ENCODE data around the gene CTTNBP2. TPM values are rescaled to one million over a fixed set of nuclear protein-coding genes. Genes with fewer than 3 reads are reported as not detected.

CTTNBP2 gene
- 10 to 100 TPM in 3 of 4 donors, 1 to 10 TPM in 1; 6.8 to 15.4 (median 10.3) TPM for total RNA-seq

DNA sequence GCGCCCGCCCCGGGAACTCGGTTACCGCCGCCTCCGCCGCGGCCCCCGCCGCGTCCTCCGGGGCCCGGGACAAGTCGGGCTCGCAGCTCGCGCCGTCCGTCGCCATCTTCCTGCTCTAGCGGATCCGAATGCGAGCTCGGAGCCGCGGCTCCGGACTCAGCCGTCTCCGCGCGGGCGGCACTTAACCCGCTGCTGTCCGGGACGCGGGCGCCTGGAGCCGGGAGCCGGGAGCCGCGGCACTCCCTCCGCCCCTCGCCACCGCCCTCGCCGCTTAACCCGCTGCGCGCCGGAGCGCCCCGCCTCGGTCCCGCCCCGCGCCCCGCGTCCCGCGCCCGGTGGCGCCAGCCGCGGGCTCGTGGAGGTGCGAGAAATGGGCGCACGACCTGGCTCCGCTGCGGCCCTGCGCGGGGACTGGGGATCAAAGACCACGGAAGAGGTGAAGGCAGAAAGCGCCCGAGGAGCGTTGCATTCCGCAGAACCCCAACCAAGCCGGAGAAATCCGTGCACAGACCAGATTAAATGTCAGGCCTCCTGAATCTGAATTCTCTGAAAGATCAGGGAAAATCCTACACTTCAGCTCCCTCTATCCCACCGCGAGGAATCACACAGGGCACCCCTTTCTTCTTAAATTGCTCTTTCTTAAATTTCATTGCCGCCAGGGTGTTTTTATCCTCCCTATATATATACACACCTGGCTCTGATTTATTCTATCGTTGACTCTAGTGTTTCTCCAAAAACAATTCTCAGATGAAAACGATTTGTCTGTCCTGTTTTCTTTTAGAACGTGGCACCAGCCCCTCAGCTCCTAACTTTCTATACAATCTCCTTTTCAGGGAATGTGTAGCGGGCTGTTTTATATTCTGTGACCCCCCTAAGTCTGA, at the start of gene CTTNBP2:
CTTNBP2 (minus strand) TSS at position 132 of the 881 bp plus-strand sequence; CDS start at position 106, 26 bp downstream.
- TF ChIP-seq, protein P1, sequence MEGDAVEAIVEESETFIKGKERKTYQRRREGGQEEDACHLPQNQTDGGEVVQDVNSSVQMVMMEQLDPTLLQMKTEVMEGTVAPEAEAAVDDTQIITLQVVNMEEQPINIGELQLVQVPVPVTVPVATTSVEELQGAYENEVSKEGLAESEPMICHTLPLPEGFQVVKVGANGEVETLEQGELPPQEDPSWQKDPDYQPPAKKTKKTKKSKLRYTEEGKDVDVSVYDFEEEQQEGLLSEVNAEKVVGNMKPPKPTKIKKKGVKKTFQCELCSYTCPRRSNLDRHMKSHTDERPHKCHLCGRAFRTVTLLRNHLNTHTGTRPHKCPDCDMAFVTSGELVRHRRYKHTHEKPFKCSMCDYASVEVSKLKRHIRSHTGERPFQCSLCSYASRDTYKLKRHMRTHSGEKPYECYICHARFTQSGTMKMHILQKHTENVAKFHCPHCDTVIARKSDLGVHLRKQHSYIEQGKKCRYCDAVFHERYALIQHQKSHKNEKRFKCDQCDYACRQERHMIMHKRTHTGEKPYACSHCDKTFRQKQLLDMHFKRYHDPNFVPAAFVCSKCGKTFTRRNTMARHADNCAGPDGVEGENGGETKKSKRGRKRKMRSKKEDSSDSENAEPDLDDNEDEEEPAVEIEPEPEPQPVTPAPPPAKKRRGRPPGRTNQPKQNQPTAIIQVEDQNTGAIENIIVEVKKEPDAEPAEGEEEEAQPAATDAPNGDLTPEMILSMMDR (IDR thresholded peaks at IDR 0.05; ENCODE audit: low read depth), result no peak

- TF ChIP-seq, protein P1 (IDR thresholded peaks at IDR 0.05; ENCODE audit: low read depth), result no peak
These were observed 43.1 kb upstream of the CTTNBP2 start for GRCh38 chr7:117916309-117916708.

- TF ChIP-seq, protein P1 (IDR thresholded peaks at IDR 0.05; ENCODE audit: low read depth), result no peak
These were observed 39.2 kb upstream of the CTTNBP2 start for GRCh38 chr7:117912421-117912820.

DNA sequence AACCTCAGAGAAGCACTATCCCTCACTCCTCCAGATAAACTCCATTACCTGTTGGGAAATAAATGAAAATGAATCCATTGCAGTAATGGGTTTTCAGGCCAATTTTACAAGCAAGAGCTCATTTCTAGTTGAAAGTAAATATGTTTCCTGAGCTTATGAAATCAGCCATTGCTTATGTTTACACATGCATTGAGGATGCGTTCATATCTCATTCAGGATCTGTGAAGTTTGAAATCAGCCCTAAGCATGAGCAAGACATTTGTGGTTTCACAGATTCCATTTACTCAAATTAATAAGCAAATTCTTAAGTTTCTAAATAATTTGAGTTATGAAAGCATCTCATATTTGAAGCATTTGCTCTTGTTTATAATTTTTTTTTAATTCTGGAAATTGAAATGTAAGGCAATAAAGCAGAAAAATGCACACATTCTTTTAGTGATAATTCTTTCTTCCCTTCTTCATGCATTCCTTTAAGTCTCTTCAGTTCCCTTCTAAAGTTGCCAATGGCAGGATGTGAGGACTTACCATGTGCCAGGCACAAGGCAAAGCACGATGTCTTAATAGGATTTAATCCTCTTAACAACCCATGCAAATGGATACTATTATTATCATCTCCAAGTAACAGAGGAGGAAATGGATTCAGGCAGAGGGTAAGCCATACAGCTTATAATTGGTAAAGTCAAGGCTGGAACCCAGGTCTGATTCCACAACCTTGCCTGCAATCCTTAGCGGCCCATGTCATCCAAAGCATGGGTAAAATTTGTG, 35.0 kb upstream of the CTTNBP2 start:
- TF ChIP-seq, protein P1 (IDR thresholded peaks at IDR 0.05; ENCODE audit: low read depth), result no peak

GRCh38 chr7:117907049-117907640, 33.9 kb upstream of the CTTNBP2 start:
- TF ChIP-seq, protein P1 (IDR thresholded peaks at IDR 0.05; ENCODE audit: low read depth), result no peak

DNA sequence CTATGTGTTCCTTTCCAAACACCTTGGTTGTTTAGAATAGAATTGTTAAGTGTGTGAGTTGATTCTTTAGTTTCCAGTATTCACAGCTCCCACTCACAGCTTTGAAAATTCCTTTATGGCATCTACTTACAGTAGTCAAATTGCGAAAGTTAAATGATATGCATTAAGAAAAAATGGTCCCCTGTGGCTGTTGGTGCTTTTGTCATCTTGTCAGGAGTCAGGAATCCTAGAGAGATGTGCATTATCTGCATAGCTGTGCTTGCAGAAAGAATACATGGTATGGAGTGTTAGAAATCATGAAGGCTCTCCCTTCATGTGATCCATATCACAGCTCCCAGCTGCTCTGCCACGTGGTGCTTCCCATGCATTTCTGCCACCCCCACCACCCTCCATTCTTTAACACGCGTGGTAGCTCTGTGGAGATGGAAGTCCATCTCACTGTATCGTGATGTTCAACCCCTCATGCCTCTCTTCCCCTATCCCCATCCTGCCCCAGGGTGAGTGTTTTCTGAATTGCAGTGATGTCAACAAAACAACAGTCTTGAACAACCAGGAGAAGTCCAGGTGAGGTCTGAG, 29.2 kb upstream of the CTTNBP2 start:
- TF ChIP-seq, protein P1 (IDR thresholded peaks at IDR 0.05; ENCODE audit: low read depth), result no peak
